Measurements from ENCODE around the gene ADGRF4.

Gene ADGRF4

DNA sequence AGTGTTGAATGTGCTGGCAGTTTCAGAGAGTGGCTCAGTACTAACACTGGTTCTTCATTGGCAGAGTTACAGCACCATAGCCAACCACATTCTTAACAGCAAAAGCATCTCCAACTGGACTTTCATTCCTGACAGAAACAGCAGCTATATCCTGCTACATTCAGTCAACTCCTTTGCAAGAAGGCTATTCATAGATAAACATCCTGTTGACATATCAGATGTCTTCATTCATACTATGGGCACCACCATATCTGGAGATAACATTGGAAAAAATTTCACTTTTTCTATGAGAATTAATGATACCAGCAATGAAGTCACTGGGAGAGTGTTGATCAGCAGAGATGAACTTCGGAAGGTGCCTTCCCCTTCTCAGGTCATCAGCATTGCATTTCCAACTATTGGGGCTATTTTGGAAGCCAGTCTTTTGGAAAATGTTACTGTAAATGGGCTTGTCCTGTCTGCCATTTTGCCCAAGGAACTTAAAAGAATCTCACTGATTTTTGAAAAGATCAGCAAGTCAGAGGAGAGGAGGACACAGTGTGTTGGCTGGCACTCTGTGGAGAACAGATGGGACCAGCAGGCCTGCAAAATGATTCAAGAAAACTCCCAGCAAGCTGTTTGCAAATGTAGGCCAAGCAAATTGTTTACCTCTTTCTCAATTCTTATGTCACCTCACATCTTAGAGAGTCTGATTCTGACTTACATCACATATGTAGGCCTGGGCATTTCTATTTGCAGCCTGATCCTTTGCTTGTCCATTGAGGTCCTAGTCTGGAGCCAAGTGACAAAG is 17.0 kb upstream of the ADGRF4 start:
- no peak for DNase-seq (ENCODE audit: low read depth in 2 of 2)

DNA sequence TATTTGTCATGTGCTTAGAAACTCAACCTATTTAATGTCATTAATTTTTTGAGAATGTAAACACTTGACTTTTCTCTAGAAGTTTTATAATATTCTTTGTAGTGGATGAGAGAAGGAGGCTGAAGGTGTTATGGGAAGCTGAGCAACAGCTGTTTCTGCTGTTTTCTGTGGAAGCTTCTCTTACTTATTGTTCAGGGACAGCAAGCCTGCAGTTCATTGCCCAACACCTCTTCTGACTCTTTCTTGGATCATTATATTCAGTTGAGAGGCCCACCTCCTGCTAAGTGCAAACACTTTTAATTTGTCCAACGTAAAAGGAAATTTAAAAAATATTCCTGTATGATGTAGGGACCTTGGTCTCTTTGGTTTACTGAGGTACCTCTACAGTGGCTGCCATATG is 12.0 kb upstream of the ADGRF4 start:
- DNase-seq (ENCODE audit: low read depth in 2 of 2) = no peak

DNA sequence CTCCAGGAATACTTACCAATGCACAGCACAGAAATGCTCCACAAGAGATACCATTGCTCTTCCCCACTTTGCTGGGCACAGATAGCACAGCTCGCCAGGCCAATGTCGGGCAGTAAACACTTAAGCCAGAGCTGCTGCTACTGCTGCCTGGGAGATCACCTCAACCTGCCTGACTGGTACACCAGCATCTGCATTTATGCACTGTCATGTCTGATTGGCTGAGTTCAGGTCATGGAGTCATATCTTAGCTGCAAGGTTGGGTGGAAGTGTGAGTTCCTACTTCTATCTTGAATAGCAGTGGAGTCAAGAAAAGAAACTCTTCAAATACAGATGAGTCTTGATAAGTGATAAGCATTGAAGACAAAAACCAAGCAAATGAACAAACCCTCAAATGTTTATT is 10.9 kb upstream of the ADGRF4 start:
- DNase-seq (ENCODE audit: low read depth in 2 of 2) = no peak

DNA sequence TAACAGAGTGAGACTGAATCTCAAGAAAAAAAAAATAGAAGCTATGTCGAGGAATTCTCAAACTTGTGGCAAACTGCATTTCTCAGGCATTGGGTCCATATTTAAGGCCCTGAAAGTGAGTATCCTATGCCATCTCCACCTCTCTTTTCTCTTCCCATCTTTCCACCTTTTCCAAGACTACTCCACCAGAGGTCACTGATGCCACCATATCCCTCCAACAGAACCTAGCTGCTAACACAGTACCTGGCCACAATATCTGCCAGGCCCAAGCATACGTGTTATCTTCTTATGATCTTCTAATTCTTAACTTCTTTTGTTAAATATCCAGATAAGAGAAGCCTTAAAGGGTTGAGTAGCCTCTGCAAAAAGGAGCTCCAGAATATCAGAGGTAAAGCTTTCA is 8.2 kb upstream of the ADGRF4 start:
- DNase-seq (ENCODE audit: low read depth in 2 of 2) = no peak

DNA sequence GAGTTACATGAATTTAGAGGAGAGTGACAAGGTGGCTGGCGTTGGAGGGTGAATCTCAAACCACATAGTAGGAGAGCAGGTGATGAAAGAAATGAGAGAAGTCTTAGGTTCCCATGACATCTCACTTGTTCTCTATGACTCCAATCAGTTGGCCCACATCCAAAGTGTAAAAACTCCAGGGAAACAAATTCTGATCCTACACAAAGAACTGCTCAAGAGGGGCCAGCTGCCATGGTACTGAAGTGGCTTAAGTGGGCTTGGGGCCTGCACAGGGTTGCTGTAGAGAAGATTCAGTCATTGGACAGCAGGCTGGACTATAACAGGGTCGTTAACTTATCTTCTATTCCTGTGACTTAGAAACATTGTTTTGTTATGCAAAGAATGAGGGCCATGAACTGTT is 7.6 kb upstream of the ADGRF4 start:
- no peak for DNase-seq (ENCODE audit: low read depth in 2 of 2)

DNA sequence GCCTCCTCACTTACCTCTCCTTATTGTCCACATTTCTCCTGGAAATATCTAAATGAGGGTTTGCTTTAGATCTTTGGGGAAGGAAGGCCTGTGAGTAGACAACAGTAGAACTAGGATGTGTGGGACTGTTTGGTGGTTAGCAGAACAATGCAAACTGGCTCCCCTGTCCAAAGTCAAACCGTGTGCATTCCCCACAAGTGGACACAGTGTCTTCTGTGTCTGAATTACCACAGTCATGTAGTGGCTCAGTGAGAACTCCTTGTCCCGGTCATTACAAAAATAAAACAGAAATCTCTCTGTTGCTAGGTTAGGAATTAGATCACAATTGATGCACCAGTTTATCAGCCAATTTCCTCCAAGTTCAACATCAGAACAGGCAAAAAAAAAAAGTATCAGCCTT is 455 bp upstream of the ADGRF4 start:
- no peak for DNase-seq (ENCODE audit: low read depth in 2 of 2)

DNA sequence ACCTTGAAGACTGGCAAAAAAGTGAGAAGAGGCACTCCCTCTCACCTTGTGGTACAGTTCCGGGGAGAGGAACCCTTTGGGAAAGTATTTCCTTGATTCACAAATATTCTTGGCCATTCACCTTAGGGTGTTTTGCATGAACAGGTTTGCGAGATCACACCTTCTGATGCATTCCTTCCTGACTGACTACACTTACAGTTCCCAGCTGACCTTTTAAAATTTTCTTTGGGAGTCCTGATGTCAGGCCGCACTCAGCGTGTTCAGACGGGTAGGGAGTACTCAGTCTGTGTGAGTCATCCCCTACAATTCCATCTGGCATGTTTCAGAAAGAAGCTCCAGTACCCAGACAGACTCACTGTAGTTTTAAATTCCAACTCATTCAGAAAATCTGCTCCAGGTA is 1.7 kb downstream of the ADGRF4 start:
- no peak for DNase-seq (ENCODE audit: low read depth in 2 of 2)

DNA sequence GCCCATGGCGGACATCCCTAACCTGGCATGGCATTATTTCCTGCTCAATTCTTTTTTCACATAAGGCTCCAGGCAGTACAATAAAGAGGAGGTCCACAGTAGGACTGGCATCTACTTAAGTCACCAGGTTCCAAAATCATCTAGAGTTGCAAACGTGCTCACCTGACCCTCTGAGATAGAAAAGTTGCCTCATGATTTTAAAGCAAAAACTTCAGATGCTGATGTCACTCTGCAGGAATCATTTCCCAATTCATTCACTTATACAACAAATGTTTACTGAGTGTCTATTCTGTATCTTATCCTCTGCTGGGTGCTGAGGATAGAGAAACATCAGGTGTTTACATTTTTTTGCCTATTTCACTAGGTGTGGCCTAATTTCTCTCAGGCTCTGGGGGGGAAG is 2.2 kb downstream of the ADGRF4 start:
- DNase-seq (ENCODE audit: low read depth in 2 of 2) = no peak

DNA sequence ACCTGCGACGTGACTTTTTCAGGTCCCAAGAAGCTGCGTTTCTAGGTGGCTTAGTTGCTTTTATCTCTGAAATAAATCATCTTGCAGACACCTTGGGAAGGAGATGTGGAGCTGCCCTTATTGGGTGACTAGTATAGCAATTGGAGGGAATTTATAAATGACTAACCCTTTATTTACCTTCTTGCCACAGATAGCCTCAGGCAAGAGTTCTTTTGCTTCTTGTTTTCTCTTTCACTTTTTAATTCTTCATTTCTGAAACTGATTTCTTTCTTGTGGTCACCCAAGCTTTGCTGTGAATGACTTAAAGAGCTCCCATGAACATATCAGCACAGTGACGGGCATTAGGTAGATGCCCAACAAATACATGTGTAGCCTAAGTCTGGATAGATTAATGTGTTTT is 3.0 kb downstream of the ADGRF4 start:
- no peak for DNase-seq (ENCODE audit: low read depth in 2 of 2)

DNA sequence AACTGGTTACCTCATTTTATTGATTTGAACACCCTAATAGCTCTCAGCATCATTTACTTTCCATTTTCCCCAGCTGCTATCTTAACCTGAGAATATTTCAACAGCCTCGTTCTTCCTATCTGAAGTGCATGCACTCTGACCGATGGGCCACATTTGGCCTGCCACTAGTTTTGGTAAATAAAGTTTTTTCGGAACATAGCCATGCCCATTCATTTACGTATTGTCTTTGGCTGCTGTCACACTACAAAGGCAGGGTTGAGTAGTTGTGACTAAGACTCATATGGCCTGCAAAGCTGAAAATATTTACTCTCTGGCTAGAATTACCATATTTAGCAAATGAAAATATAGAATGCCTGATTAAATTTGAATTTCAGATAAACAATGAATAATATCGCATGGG is 10.8 kb downstream of the ADGRF4 start:
- DNase-seq (ENCODE audit: low read depth in 2 of 2) = no peak

DNA sequence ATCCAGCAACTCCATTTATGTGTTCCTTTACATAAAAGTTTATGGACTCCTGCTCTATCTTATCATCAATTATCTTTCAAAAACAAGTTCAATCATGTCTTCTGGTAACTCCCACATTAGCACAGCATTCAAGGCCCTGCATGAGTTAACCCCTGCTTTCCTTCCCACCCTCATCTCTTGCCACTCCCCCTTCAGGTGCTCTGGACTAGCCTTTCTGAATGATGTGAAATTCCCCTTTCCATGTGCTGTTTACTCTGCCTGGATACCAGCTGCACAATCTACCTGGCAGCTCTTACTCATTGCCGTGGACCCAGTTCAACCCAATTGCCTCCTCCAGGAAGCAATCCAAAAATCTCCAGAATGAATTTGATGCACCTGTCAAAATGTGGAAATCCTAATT is 11.9 kb downstream of the ADGRF4 start:
- DNase-seq (ENCODE audit: low read depth in 2 of 2) = no peak

DNA sequence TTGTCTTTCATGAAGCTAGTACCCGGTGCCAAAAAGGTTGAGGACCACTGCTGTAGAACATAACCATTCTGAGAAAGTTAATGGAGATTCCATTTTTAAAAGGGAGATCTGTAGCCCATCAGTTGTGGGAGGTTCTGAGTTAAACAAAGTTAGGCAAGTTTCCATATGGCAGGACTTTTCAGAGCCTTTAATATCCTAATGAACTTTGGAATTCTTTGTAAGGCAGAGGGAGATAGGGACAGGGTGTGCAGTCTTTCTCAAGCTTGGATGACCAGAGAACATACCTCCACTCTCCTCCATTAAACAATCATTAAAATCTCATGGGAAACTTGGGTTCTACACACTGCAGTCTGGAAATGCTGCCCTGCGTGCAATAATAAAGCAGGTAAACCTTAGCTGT is 14.8 kb downstream of the ADGRF4 start:
- DNase-seq (ENCODE audit: low read depth in 2 of 2) = no peak

DNA sequence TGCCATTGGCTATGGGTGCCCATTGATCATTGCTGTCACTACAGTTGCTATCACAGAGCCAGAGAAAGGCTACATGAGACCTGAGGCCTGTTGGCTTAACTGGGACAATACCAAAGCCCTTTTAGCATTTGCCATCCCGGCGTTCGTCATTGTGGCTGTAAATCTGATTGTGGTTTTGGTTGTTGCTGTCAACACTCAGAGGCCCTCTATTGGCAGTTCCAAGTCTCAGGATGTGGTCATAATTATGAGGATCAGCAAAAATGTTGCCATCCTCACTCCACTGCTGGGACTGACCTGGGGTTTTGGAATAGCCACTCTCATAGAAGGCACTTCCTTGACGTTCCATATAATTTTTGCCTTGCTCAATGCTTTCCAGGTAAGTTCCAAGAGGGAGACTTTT is 16.4 kb downstream of the ADGRF4 start:
- DNase-seq (ENCODE audit: low read depth in 2 of 2) = no peak

DNA sequence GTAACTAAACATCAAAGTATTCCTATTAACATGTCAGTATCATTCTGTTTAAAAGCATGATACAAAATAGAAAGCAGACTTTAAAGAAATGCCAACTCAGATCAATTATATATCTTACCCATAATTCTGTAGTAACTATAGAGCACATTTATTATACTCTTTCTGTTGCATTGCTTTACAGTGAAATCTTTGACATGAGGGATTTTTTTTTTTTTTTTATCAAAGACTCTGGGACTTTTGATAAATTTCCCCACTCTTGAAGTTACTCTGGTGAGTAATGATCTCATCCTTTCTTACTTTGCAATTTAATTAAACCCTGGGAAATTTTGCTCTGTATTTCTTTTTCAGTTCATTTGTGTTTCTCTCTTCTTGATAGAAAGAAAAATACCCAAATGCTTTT is 17.4 kb downstream of the ADGRF4 start:
- DNase-seq (ENCODE audit: low read depth in 2 of 2) = no peak

DNA sequence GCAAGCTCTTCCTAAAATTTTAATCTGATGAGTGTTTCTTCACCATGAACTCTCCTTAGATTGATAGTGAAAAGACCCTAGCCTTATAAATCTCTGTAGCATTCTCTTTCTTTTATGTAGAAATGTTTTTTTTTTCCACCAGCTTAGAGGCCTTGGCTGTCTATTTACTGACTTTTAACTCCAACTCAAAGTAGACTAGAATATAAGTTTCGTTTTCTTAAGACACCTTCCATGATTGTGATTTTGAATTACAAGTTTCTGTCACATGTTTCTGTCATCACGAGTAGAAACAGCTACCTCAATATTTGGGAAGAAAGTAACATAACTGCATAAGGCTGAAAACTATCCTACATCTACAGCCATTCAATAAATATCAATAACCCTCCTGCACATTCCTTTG is 17.8 kb downstream of the ADGRF4 start:
- no peak for DNase-seq (ENCODE audit: low read depth in 2 of 2)

DNA sequence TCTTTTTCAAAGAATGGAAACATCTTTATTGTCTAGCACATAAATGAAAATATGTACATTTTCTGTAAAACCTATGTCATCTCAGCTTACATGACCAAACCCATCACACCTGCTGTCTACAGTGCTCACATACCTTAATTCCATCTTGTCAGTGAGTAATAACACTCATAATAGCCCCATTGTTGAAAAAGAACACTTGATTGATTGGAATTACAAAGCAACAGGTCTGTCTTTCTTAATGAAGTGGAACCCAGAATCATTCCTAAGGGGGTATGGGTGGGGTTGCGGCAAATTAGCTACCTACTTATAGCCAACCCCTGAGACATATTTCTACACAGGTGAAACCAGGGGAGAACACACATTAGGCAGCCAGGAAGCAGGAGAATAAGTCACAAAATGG is 20.2 kb downstream of the ADGRF4 start:
- DNase-seq (ENCODE audit: low read depth in 2 of 2) = no peak

DNA sequence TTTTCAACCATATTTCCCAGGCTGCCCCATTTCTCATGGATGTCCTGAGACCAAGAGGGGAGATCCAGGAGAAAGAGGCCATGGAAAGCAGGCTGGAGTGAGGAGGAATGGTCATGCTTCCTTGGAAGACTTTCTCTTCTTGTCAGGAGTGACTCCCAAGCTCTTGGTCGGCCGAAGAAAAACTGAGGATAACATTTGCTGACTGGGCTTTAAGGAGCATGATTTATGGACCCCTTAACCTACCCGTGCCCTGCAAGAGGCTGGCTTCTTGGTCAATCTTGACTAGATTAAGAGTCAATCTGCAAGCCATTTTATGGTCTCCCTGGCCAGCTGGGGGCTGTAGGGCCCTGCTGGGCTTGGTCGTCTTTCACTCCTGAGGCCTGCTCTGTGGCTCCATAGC is 22.8 kb downstream of the ADGRF4 start:
- DNase-seq (ENCODE audit: low read depth in 2 of 2) = no peak

DNA sequence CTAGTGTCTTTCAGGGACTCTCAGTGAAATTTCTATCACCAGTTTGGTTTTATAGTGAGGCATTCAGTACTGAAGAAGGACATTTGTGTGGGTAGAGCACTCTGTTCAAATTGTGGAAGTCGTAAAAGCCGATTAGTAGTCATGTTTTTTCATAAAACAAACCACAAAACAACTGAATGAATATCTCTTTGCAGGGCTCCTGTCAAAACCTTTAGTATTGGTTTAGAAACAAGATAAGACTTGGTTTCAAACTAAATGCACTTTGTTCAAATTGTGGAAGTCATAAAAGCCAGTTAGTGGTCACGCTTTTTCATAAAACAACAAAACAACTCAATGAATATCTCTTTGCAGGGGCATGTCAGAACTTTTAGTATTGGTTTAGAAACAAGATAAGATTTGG is 23.8 kb downstream of the ADGRF4 start:
- DNase-seq (ENCODE audit: low read depth in 2 of 2) = no peak

DNA sequence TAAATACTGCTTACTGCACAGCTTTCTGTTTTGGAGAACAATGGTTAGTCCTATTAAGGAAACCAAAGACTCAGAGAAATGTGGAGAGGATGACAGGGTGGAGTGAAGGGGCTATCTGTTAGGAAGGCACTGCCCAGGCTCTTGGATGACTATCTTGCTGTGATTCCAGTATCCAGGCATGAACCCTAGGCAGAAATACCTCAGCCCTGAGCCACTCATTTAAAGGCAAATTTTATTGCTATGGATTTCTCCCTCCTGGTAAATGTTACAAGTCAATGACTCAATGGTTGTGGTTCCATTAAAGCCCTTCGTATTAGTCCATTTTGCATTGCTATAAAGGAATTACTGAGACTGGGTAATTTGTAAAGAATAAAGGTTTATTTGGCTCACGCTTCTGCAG is 25.9 kb downstream of the ADGRF4 start:
- no peak for DNase-seq (ENCODE audit: low read depth in 2 of 2)

DNA sequence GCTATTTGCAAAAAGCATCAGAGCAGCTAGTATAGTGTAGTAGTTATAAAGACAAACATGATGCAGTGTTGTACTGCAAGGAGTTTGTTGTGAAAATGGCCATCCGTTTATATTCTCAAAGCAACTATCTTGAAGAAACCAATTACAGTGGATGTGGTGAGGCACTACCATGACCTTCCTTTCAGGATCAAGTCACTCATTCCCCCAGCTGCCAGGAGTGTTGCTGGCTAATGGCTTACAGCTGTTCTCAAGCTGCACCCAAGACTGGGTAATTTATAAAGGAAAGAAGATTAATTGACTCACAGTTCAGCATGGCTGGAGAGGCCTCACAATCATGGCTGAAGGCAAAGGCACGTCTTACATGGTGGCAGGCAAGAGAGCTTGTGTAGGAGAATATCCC is 29.0 kb downstream of the ADGRF4 start:
- no peak for DNase-seq (ENCODE audit: low read depth in 2 of 2)

DNA sequence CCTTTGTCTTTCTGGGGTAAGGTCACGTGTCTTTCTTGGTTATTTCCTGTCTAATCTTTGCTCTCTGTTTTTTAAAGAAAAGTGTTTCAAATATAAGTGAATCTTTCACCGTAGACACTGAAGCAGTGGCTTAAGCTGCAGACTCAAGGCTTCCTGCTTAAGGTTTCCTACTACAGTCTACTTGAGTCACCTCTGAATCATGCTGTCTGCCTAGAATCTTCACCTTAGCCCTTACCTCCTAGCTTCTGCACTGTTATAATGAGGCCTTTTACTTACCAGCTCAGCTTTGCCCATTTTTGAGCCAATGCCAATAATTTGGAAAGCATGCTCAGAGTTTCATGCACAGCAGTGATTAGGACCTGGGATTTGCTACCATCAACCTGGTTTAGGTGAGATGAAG is 30.6 kb downstream of the ADGRF4 start:
- DNase-seq (ENCODE audit: low read depth in 2 of 2) = no peak

DNA sequence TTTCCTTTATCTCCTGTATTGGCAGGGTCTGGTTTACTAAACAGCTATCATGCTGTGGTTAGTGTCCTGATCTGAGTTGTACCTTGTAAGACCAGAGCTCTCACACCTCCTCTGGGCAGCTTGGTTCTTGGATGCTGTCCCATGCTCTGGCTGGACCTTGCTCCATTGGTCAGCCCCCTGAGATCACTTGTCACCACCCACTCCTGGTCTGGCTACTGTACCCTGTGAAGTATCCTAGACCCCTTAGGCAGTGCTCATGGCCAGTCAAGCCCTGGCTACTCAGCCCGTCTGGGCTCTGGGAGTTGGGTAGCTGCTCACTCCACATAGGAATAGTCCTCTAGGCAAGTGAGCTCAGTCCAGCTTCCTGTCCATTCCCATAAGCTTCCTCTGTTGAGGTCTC is 31.1 kb downstream of the ADGRF4 start:
- no peak for DNase-seq (ENCODE audit: low read depth in 2 of 2)

DNA sequence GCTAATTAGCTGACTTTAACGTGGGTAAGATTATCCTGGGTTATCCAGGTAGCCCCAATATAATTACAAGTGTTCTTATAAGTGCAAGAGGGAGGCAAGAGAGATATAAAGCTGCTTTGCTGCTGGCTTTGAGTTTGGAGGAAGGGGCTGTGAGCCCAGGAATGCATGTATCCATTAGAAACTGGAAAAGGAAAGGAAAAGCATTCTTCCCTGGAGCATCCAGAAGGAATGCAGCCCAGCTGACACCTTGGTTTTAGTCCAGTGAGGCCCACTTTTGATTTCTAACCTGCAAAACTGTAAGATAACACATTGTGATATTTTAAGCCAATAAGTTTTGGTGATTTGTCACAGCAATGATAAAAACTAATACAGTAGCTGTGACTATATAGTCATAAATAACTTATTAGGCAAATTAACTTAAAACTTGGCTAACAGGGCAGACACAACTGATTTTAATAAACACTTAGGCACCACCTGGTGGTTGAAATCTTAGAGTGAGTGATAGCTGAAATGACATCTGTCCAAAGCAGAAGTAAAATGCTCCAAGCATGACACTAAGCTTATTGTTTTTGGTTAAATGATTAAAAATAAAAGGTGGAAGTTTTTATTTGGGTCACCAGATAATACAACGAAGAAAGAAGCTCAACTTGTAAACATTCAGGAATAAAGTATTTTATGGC is 35.6 kb downstream of the ADGRF4 start:
- no peak for DNase-seq (ENCODE audit: low read depth in 2 of 2)
